Activated CD4-positive, alpha-beta T cell treated with anti-CD3 and anti-CD28 coated beads for 36 hours (primary cell): ENCODE measurements around the gene COMMD9. TPM values are rescaled to one million over a fixed set of nuclear protein-coding genes. Genes with fewer than 3 reads are reported as not detected.

ENCODE experiments used
- ATAC-seq: fragments of 200-7000 bp; cut with Tn5 transposase; one replicate; pipeline ENCODE4 v1.10.0; 2021; ENCODE audit warnings: mild to moderate bottlenecking, moderate library complexity
- CTCF ChIA-PET: fragments of 350-600 bp; sonication (Branson Sonifier 250); formaldehyde crosslinking; loops from one replicate; lab custom pipeline; 2021; ENCODE audit warnings: antibody characterized with exemption; lab: Charles Lee
- POLR2A ChIA-PET: fragments of 350-600 bp; sonication (Branson Sonifier 250); formaldehyde crosslinking; loops from one replicate; lab custom pipeline; 2021; ENCODE audit warnings: antibody characterized with exemption, inconsistent platforms; lab: Charles Lee
- DNase-seq: peaks from one replicate; pipeline ENCODE4 v3.0.0-alpha.2; 2020
- H3K27ac Mint-ChIP-seq: one replicate; pipeline ENCODE4 v1.8.0; 2021; ENCODE audit warnings: mixed read lengths
- H3K27me3 Mint-ChIP-seq: one replicate; pipeline ENCODE4 v1.8.0; 2021; ENCODE audit warnings: mixed read lengths
- H3K36me3 Mint-ChIP-seq: one replicate; pipeline ENCODE4 v1.8.0; 2021; ENCODE audit warnings: low read depth, mixed read lengths
- H3K4me1 Mint-ChIP-seq: one replicate; pipeline ENCODE4 v1.8.0; 2021; ENCODE audit warnings: mixed read lengths
- H3K4me3 Mint-ChIP-seq: one replicate; pipeline ENCODE4 v1.8.0; 2021; ENCODE audit warnings: mild to moderate bottlenecking, moderate library complexity, mixed read lengths
- H3K9me3 Mint-ChIP-seq: one replicate; pipeline ENCODE4 v1.8.0; 2021; ENCODE audit warnings: low read depth, mixed read lengths
- intact Hi-C, 2 experiments: fragments of 100-400 bp; cut with DNase I in 1 of 2; cut with micrococcal nuclease in 1 of 2; formaldehyde crosslinking; loops; one replicate each; pipeline versions ENCODE4 v1.14.2 to v1.15.1; 2022 to 2024; cut with DNase I, micrococcal nuclease
- total RNA-seq, 2 experiments: library from RNA; stranded (reverse); gene quantifications; one replicate each; pipeline ENCODE4 v1.2.3, GENCODE V29; 2021

COMMD9 gene
- total RNA-seq, 2 experiments from 2014 or later, result 33.0 to 44.6 TPM

- Mint-ChIP-seq H3K4me3 (no peak overlapping the region), H3K9me3 (no peaks in the 10 kb centered on the region), H3K4me1 (peaks cover 7% of the 10 kb centered on the region), H3K36me3 (no peaks in the 10 kb centered on the region), H3K27me3 (peaks cover 6% of the 10 kb centered on the region), H3K27ac (no peak overlapping the region)
- no peak for DNase-seq
- POLR2A ChIA-PET, result no interaction called here
- no peak for ATAC-seq
- intact Hi-C loops, result no loop called here
- CTCF ChIA-PET, result interaction anchor here (0.6 to 8.9 kb wide), 6 partner anchors 13 to 196 kb away, joined by 3 to 144 read pairs (median 4); no protein-coding TSS in a partner anchor
These were observed 7.8 kb upstream of the COMMD9 start for GRCh38 chr11:36296884-36297543.

DNA sequence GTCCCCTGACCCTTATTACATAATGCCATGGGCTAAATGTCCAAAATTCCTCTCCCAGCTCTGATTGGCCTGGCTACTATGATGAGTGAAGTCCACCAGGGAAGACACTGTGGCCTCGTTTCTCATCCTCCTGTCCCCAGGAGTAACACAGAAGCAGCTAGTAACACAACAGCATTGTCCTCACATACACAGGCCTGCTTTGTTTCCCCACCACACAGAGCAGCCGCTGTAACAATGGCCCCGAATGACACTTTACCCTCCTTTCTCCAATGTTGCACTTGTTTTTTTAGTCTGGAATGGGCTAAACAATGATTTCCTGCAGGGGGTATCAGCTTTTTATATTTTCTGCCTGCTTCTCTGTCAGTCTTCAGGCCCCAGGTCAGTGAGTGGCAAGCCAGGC, 6.7 kb upstream of the COMMD9 start, which contains the start of gene PRR5L:
Gene PRR5L, plus strand, starts transcription at position 363 of the 400 bp plus-strand sequence. CDS start 104,834 bp downstream, outside the sequence.
- no peak within 1 kb of the TSS for H3K27ac Mint-ChIP-seq
- CTCF ChIA-PET, result interaction anchor here (0.8 to 8.9 kb wide), 3 partner anchors 11 to 198 kb away, joined by 3 to 144 read pairs (median 3); no protein-coding TSS in a partner anchor
- POLR2A ChIA-PET, result no interaction called here

DNA sequence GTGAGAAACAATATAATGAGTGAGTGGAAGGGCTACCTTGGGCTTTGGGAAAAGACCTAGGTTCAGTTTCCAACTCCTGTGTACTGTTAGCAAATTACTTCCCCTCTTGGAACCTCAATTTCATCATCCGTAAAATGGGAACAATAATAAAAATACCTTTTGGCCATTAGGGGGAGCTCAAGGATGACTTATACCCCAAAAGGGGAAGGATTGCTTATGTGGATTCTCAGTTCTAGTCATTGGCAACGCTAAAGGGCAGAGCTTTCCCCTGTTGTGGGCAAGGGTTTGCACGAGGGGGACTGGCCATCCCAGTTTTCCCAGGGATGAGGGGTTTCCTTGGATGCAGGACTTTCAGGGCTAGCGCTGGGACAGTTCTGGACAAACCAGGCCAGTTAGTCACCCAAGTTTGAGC, 3.1 kb upstream of the COMMD9 start:
- CTCF ChIA-PET, result interaction anchor here (0.7 to 8.9 kb wide), 41 partner anchors 9 to 460 kb away, joined by 3 to 144 read pairs (median 4); no protein-coding TSS in a partner anchor
- peak; percentile 25 for DNase-seq
- ATAC-seq, result peak; percentile 10
- H3K4me3 Mint-ChIP-seq, result no peak overlapping the region
- H3K9me3 Mint-ChIP-seq, result no peaks in the 10 kb centered on the region
- peak overlapping the region; percentile 13 for H3K27ac Mint-ChIP-seq
- intact Hi-C loops, result loop anchor here (1.0 to 5.0 kb wide), 8 partner anchors 60 to 452 kb away; no protein-coding TSS in a partner anchor
- H3K27me3 Mint-ChIP-seq, result no peaks in the 10 kb centered on the region
- H3K4me1 Mint-ChIP-seq, result peaks cover 29% of the 10 kb centered on the region
- H3K36me3 Mint-ChIP-seq, result no peaks in the 10 kb centered on the region
- POLR2A ChIA-PET, result interaction anchor here (1.0 kb wide), 1 partner anchor 200 kb away, joined by 4 read pairs; no protein-coding TSS in a partner anchor

More for the DNA sequence above, 6.7 kb upstream of the COMMD9 start, which contains the start of gene PRR5L:
- no peaks in the 10 kb centered on the region for H3K36me3 Mint-ChIP-seq
- no peak within 1 kb of the TSS for H3K4me3 Mint-ChIP-seq
- no peaks in the 10 kb centered on the region for H3K9me3 Mint-ChIP-seq
- DNase-seq, result no peak
- H3K4me1 Mint-ChIP-seq, result peaks cover 7% of the 10 kb centered on the region
- H3K27me3 Mint-ChIP-seq, result peaks cover 2% of the 10 kb centered on the region
- ATAC-seq, result no peak
- intact Hi-C loops, result no loop called here

DNA sequence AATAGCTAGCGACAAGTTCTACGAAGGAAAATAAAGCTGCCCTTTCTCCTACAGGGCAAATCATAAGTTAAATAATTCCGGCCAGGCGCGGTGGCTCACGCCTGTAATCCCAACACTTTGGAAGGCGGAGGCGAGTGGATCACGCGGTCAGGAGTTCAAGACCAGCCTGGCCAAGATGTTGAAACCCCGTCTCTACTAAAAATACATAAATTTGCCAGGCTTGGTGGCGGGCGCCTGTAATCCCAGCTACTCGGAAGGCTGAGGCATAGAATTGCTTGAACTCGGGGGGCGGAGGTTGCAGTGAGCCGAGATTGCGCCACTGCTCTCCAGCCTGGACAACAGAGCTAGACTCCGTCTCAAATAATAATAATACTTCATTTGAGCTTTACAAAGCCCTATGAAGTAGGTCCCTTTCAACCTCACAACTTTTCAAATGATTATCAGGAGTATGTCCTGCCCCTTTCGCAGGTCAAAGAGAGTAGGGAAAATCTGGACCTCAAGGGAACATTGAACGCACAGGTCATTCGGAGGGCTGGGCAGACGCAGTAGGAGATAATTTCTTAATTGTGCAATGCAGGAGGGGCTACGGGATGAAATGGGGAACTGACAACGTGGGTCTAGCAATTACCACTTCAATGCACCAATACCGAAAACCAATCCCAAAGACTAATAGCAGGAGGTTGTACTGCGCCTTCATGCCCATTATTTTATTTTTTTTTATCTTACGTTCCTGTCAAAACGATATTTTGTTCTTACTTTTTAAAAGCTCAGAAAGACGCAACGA, 590 bp downstream of the COMMD9 start:
- DNase-seq (no peak), ATAC-seq (no peak)
- H3K36me3 Mint-ChIP-seq, result no peaks in the 10 kb centered on the region
- intact Hi-C loops, result loop anchor here (1.0 to 10.0 kb wide), 8 partner anchors 66 to 1374 kb away; partner anchors contain the start of genes TRAF6 (in 2 of the 2), TRIM44 (in 2 of the 2), APIP (in 1 of the 2) and PDHX (in 1 of the 2)
- no peaks in the 10 kb centered on the region for H3K27me3 Mint-ChIP-seq
- peak overlapping the region; percentile 90 for H3K27ac Mint-ChIP-seq
- no peaks in the 10 kb centered on the region for H3K9me3 Mint-ChIP-seq
- H3K4me3 Mint-ChIP-seq, result peak overlapping the region; percentile 83
- peaks cover 34% of the 10 kb centered on the region for H3K4me1 Mint-ChIP-seq
- ChIA-PET CTCF (interaction anchor here (0.6 to 8.9 kb wide), 9 partner anchors 9 to 669 kb away, joined by 3 to 144 read pairs (median 3); no protein-coding TSS in a partner anchor), POLR2A (no interaction called here)

GRCh38 chr11:36282926-36283325, 6.3 kb downstream of the COMMD9 start:
- H3K4me3 Mint-ChIP-seq, result no peak overlapping the region
- H3K36me3 Mint-ChIP-seq, result peaks cover 2% of the 10 kb centered on the region
- CTCF ChIA-PET, result no interaction called here
- H3K27me3 Mint-ChIP-seq, result no peaks in the 10 kb centered on the region
- ATAC-seq, result no peak
- H3K4me1 Mint-ChIP-seq, result peaks cover 12% of the 10 kb centered on the region
- intact Hi-C loops, result loop anchor here in 1 of 2 experiments (10.0 kb wide), 1 partner anchor 1368 kb away; the partner anchor contains the start of genes APIP and PDHX
- no peak for DNase-seq
- POLR2A ChIA-PET, result no interaction called here
- H3K27ac Mint-ChIP-seq, result no peak overlapping the region
- H3K9me3 Mint-ChIP-seq, result no peaks in the 10 kb centered on the region

DNA sequence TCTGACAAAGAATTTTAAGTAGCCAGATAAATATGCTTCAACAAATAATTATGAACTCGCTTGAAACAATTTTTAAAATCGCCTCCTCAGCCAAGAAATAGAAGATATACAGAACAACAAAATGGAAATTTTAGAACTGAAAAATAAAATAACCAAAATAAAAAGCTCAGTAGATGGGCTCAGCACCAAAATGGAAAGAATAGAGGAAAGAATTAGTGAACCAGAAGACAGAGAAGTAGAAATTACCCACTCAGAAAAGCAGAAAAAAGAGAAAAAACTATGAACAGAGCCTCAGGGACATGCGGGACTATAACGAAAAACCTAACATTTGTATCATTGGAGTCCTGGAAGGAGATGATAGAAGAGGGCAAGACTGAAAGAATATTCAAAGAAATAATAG, 7.4 kb downstream of the COMMD9 start:
- H3K27me3 Mint-ChIP-seq, result no peaks in the 10 kb centered on the region
- POLR2A ChIA-PET, result no interaction called here
- intact Hi-C loops, result loop anchor here in 1 of 2 experiments (10.0 kb wide), 1 partner anchor 1367 kb away; the partner anchor contains the start of genes APIP and PDHX
- DNase-seq, result no peak
- H3K4me3 Mint-ChIP-seq, result no peak overlapping the region
- CTCF ChIA-PET, result interaction anchor here (0.6 to 4.4 kb wide), 4 partner anchors 15 to 282 kb away, joined by 4 to 17 read pairs (median 6); no protein-coding TSS in a partner anchor
- ATAC-seq, result no peak
- H3K36me3 Mint-ChIP-seq, result peaks cover 5% of the 10 kb centered on the region
- H3K4me1 Mint-ChIP-seq, result peaks cover 7% of the 10 kb centered on the region
- H3K9me3 Mint-ChIP-seq, result no peaks in the 10 kb centered on the region
- no peak overlapping the region for H3K27ac Mint-ChIP-seq

DNA sequence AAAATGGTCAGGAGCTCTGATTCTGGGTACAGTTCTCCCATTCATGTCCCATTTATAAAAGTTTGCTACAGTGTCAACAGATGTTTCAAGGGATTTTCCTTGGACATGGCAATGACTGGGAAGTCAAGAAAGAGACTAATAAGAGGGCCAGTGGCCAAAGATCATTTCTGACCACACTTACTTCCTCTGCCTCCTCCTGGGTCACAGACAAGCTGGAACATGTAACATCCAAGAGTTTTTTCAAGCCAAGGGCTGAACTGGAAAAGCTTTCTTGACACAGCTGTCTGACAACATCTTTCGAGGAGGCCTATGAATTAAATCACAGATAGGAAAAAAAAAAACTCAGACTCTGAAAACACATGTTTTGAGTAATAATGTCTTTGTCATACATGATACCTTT, 8.7 kb downstream of the COMMD9 start:
- no peak for ATAC-seq
- CTCF ChIA-PET, result interaction anchor here (0.7 to 4.4 kb wide), 5 partner anchors 8 to 213 kb away, joined by 3 to 17 read pairs (median 4); no protein-coding TSS in a partner anchor
- POLR2A ChIA-PET, result no interaction called here

GRCh38 chr11:36278531-36279282, 10.5 kb downstream of the COMMD9 start:
- H3K27me3 Mint-ChIP-seq, result no peaks in the 10 kb centered on the region
- CTCF ChIA-PET, result interaction anchor here (0.6 to 4.4 kb wide), 6 partner anchors 9 to 370 kb away, joined by 3 to 17 read pairs (median 4); no protein-coding TSS in a partner anchor
- no peaks in the 10 kb centered on the region for H3K9me3 Mint-ChIP-seq
- intact Hi-C loops, result no loop called here
- H3K27ac Mint-ChIP-seq, result no peak overlapping the region
- H3K36me3 Mint-ChIP-seq, result peaks cover 16% of the 10 kb centered on the region
- H3K4me1 Mint-ChIP-seq, result peaks cover 2% of the 10 kb centered on the region
- POLR2A ChIA-PET, result no interaction called here
- no peak for DNase-seq
- H3K4me3 Mint-ChIP-seq, result no peak overlapping the region
- ATAC-seq, result no peak

More for the DNA sequence above, 8.7 kb downstream of the COMMD9 start:
- peaks cover 5% of the 10 kb centered on the region for H3K36me3 Mint-ChIP-seq
- intact Hi-C loops, result loop anchor here in 1 of 2 experiments (10.0 kb wide), 1 partner anchor 1366 kb away; the partner anchor contains the start of genes APIP and PDHX
- H3K4me3 Mint-ChIP-seq, result no peak overlapping the region
- H3K4me1 Mint-ChIP-seq, result peaks cover 7% of the 10 kb centered on the region
- no peaks in the 10 kb centered on the region for H3K27me3 Mint-ChIP-seq
- no peaks in the 10 kb centered on the region for H3K9me3 Mint-ChIP-seq
- H3K27ac Mint-ChIP-seq, result no peak overlapping the region
- no peak for DNase-seq

DNA sequence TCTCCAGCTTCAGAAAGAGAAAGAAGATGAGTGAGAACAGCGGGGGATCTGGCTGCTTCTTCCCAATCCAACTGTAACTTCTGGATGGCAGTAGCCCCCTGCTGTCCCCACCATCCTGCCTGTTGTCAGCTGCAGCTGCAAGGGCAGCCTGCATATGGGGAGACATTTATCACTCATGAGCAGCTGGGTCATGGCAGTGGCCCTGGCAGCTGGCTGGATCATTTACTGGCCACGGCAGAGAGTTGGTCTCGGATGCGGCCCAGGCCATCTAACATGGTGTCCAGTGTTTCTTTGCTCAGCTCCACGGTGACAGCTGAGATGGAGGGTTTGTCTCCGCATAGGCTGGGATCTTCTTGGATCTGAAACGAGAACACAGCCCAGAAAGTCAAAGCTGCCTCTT, 14.8 kb downstream of the COMMD9 start:
- H3K4me3 Mint-ChIP-seq, result no peak overlapping the region
- no peaks in the 10 kb centered on the region for H3K4me1 Mint-ChIP-seq
- CTCF ChIA-PET, result interaction anchor here (0.6 to 2.0 kb wide), 8 partner anchors 8 to 455 kb away, joined by 3 to 17 read pairs (median 3); partner anchors contain the start of gene TRAF6

GRCh38 chr11:36273110-36273509, 16.1 kb downstream of the COMMD9 start:
- ChIA-PET CTCF (interaction anchor here (0.7 to 2.0 kb wide), 5 partner anchors 14 to 451 kb away, joined by 3 to 8 read pairs (median 3); no protein-coding TSS in a partner anchor), POLR2A (no interaction called here)
- no peak overlapping the region for H3K27ac Mint-ChIP-seq
- peaks cover 37% of the 10 kb centered on the region for H3K36me3 Mint-ChIP-seq
- intact Hi-C loops, result no loop called here
- H3K27me3 Mint-ChIP-seq, result no peaks in the 10 kb centered on the region
- H3K4me1 Mint-ChIP-seq, result no peaks in the 10 kb centered on the region
- DNase-seq, result no peak
- ATAC-seq, result no peak
- H3K9me3 Mint-ChIP-seq, result no peaks in the 10 kb centered on the region
- H3K4me3 Mint-ChIP-seq, result no peak overlapping the region

More for the DNA sequence above, 14.8 kb downstream of the COMMD9 start:
- POLR2A ChIA-PET, result interaction anchor here (0.7 kb wide), 1 partner anchor 224 kb away, joined by 3 read pairs; no protein-coding TSS in a partner anchor
- Mint-ChIP-seq H3K27me3 (no peaks in the 10 kb centered on the region), H3K9me3 (no peaks in the 10 kb centered on the region), H3K36me3 (peaks cover 39% of the 10 kb centered on the region), H3K27ac (no peak overlapping the region)
- no peak for ATAC-seq
- intact Hi-C loops, result no loop called here
- DNase-seq, result no peak
